HepG2 (cell line): ENCODE results near the gene LTK. TPM values are rescaled to one million over a fixed set of nuclear protein-coding genes. Genes with fewer than 3 reads are reported as not detected.

ENCODE experiments used
- ATAC-seq: fragments of 200-7000 bp; cut with Tn5 transposase; 3 replicates; pipeline ENCODE4 v1.9.1; 2020; ENCODE audit warnings: mild to moderate bottlenecking, moderate library complexity
- BruUV-seq: library from RNA; stranded (reverse); fragments of 400-500 nt; replicated peaks from 2 replicates; lab custom pipeline; 2021; lab: Mats Ljungman, UMichigan
- CTCF ChIA-PET: fragments of 300-600 bp; formaldehyde crosslinking; extraction: SDS; loops from one replicate; lab custom pipeline; 2021; ENCODE audit warnings: low total read pairs, inconsistent platforms, low intra/inter-chr PET ratio; lab: Yijun Ruan, JAX
- POLR2A ChIA-PET: fragments of 350-600 bp; sonication (Branson Sonifier 250); formaldehyde crosslinking; loops from one replicate; lab custom pipeline; 2020; ENCODE audit warnings: antibody characterized with exemption, inconsistent platforms; lab: Yijun Ruan, JAX
- DNase-seq: peaks from one replicate; pipeline ENCODE4 v3.0.0-alpha.2; 2015; ENCODE audit warnings: low spot score
- FAIRE-seq: peaks from 3 replicates; lab custom pipeline; 2011; peaks lifted over from hg19 to GRCh38; lab: Jason Lieb, UNC
- H2AFZ ChIP-seq: one replicate; pipeline ENCODE4 v1.6.1; 2011; ENCODE audit warnings: low read length, inconsistent platforms
- H3K27ac ChIP-seq: fragments of 300-600 bp; 3 replicates; pipeline ENCODE4 v1.8.0; 2011; ENCODE audit warnings: mixed run types, mild to moderate bottlenecking, mixed read lengths, low read length, inconsistent platforms; ENCODE audit not compliant: insufficient read depth; ENCODE audit errors: extremely low read length
- H3K27me3 ChIP-seq, 2 experiments: fragments of 200-600 bp in 1 of 2; 2 replicates in 1 of 2; 3 replicates in 1 of 2; pipeline versions ENCODE4 v1.6.0 to v1.8.0; 2011; ENCODE audit warnings: low read length in 2 of 2, mild to moderate bottlenecking in 2 of 2, moderate library complexity in 2 of 2, inconsistent platforms in 1 of 2; ENCODE audit not compliant: insufficient read depth in 2 of 2, control insufficient read depth in 1 of 2
- H3K36me3 ChIP-seq, 2 experiments: fragments of 200-600 bp in 1 of 2; replicated peaks in 1 of 2; 2 replicates in 1 of 2; 3 replicates in 1 of 2; pipeline versions ENCODE4 v1.5.1 to v1.8.0; 2011; ENCODE audit warnings: low read length in 2 of 2, inconsistent platforms in 1 of 2; ENCODE audit not compliant: insufficient read depth in 2 of 2, control insufficient read depth in 1 of 2
- H3K4me1 ChIP-seq: 2 replicates; pipeline ENCODE4 v1.5.1; 2012; ENCODE audit warnings: low read length, inconsistent platforms; ENCODE audit not compliant: insufficient read depth
- H3K4me2 ChIP-seq: 2 replicates; pipeline ENCODE4 v1.6.0; 2011; ENCODE audit warnings: low read depth, low read length, inconsistent platforms
- H3K4me3 ChIP-seq, 3 experiments: fragments of 200-600 bp in 1 of 3; sonication (generic), shearing (Covaris generic) in 1 of 3; replicated peaks in 1 of 3; 2 replicates each; pipeline ENCODE4 v1.5.1; 2011 to 2016; ENCODE audit warnings: low read length in 3 of 3, inconsistent platforms in 2 of 3, low read depth in 2 of 3, mild to moderate bottlenecking in 2 of 3, control low read depth in 1 of 3, mixed read lengths in 1 of 3; ENCODE audit not compliant: insufficient read depth in 1 of 3
- H3K79me2 ChIP-seq: one replicate; pipeline ENCODE4 v1.6.1; 2011; ENCODE audit warnings: low read length, inconsistent platforms; ENCODE audit not compliant: insufficient read depth
- H3K9ac ChIP-seq: 2 replicates; pipeline ENCODE4 v1.6.0; 2011; ENCODE audit warnings: mild to moderate bottlenecking, low read depth, low read length, inconsistent platforms; ENCODE audit not compliant: insufficient read depth
- H3K9me3 ChIP-seq: 2 replicates; pipeline ENCODE4 v1.5.1; 2012; ENCODE audit warnings: mild to moderate bottlenecking, low read length
- H4K20me1 ChIP-seq: 2 replicates; pipeline ENCODE4 v1.6.0; 2011; ENCODE audit warnings: inconsistent platforms, mild to moderate bottlenecking, low read length, moderate library complexity; ENCODE audit not compliant: insufficient read depth
- CEBPZ ChIP-seq: IDR thresholded peaks from 2 replicates; pipeline ENCODE4 v1.6.1; 2012; ENCODE audit warnings: low read length, improper control_type of control experiment
- DNMT1 ChIP-seq: sonication (generic); formaldehyde crosslinking; IDR thresholded peaks from 2 replicates; pipeline ENCODE4 v1.5.1; 2020; ENCODE audit warnings: mild to moderate bottlenecking, missing genetic modification reagents
- EED ChIP-seq: sonication (generic); formaldehyde crosslinking; IDR thresholded peaks from 2 replicates; pipeline ENCODE4 v1.5.0; 2020; ENCODE audit warnings: mild to moderate bottlenecking, missing genetic modification reagents
- HOXA7 ChIP-seq: sonication (generic); formaldehyde crosslinking; IDR thresholded peaks from 2 replicates; pipeline ENCODE4 v1.8.1; 2022; ENCODE audit warnings: mild to moderate bottlenecking, missing genetic modification reagents, moderate library complexity
- SIX4 ChIP-seq: sonication (generic); formaldehyde crosslinking; IDR thresholded peaks from 2 replicates; pipeline ENCODE4 v1.4.0; 2020; ENCODE audit warnings: missing genetic modification reagents
- SP1 ChIP-seq, 2 experiments: fragments of 450-650 bp in 1 of 2; sonication (generic) in 1 of 2; formaldehyde crosslinking in 1 of 2; IDR thresholded peaks; 2 replicates each; pipeline versions ENCODE4 v1.4.0 to v1.6.1; 2016 to 2020; ENCODE audit warnings: missing genetic modification reagents in 1 of 2
- SRF ChIP-seq: IDR thresholded peaks from 2 replicates; pipeline ENCODE4 v1.6.1; 2011; ENCODE audit warnings: mild to moderate bottlenecking, low read depth, low read length, moderate library complexity
- ZBTB14 ChIP-seq: sonication (generic); formaldehyde crosslinking; IDR thresholded peaks from 2 replicates; pipeline ENCODE4 v1.4.0; 2020; ENCODE audit warnings: missing genetic modification reagents
- ZFP62 ChIP-seq: sonication (generic); formaldehyde crosslinking; IDR thresholded peaks from 2 replicates; pipeline ENCODE4 v1.4.0; 2020; ENCODE audit warnings: missing genetic modification reagents
- ZNF501 ChIP-seq: sonication (generic); formaldehyde crosslinking; IDR thresholded peaks from 2 replicates; pipeline ENCODE4 v1.5.1; 2020; ENCODE audit warnings: mild to moderate bottlenecking, moderate library complexity, missing genetic modification reagents
- WGBS: methylation state at CpG from one replicate; pipeline ENCODE4 v1.1.6; 2017; ENCODE audit warnings: low lambda C conversion rate; 5-methylcytosine and 5-hydroxymethylcytosine counted together
- in situ Hi-C: cut with HindIII; loops from 2 replicates; pipeline ENCODE4 v1.10.0; 2017; ENCODE audit warnings: low pct_unique_long_range_greater_than_20kb; ENCODE audit not compliant: extremely low pct_ligation_motif_present
- intact Hi-C: fragments of 100-400 bp; cut with micrococcal nuclease; formaldehyde crosslinking; loops from one replicate; pipeline ENCODE4 v1.10.0; 2022; ENCODE audit not compliant: unreplicated experiment
- polyA plus RNA-seq, 8 experiments: library from polyadenylated mRNA; depleted of rRNA in 3 of 8; stranded (reverse) in 7 of 8; unstranded in 1 of 8; fragments of >200 nt; fragmentation: Illumina TruSeq in 4 of 8; extraction: Trizol in 4 of 8; gene quantifications; 2 replicates each; pipeline versions ENCODE4 v1.2.1 to v1.2.3, GENCODE V29; 2011 to 2016; ENCODE audit warnings: low read depth in 4 of 8, missing spikeins in 1 of 8, mixed read lengths in 1 of 8; ENCODE audit not compliant: insufficient read depth in 1 of 8
- total RNA-seq, 5 experiments: library from RNA; depleted of rRNA; stranded (reverse); fragments of >200 nt; fragmentation: Illumina TruSeq; extraction: Trizol; gene quantifications; 2 replicates each; pipeline ENCODE4 v1.2.3, GENCODE V29; 2016; ENCODE audit warnings: low read depth in 1 of 5

LTK gene
- total and polyA plus RNA-seq, 2 of the 13 experiments (the other 11 are each of a cell fraction or from before 2014, with no cell fraction given), result 0.01 TPM; not detected in 1

- peaks cover 2% of the 10 kb centered on the region for H3K79me2 ChIP-seq
- no peak overlapping the region for H2AFZ ChIP-seq
- no peaks in the 10 kb centered on the region for H3K27me3 ChIP-seq
- intact Hi-C loops (no loop called here), in situ Hi-C loops (no loop called here)
- no peak for FAIRE-seq
- no peak overlapping the region for H3K4me2 ChIP-seq
- no peak for TF ChIP-seq SIX4 (CRISPR knock-in tag)
- TF ChIP-seq CEBPZ, result no peak
- TF ChIP-seq ZBTB14, result no peak
- TF ChIP-seq ZFP62 (CRISPR knock-in tag), result no peak
- no peak for TF ChIP-seq ZNF501
- no peak for TF ChIP-seq EED (CRISPR knock-in tag)
- no peak for TF ChIP-seq SP1 (IDR thresholded peaks at IDR 0.05)
- TF ChIP-seq SP1 (CRISPR knock-in tag; IDR thresholded peaks at IDR 0.05), result no peak
- TF ChIP-seq DNMT1, result no peak
- no peak for TF ChIP-seq SRF
- no peak for TF ChIP-seq HOXA7 (CRISPR knock-in tag)
- no peak overlapping the region for H3K9ac ChIP-seq
- DNase-seq, result no peak
- no TSS peak for BruUV-seq
- ChIA-PET POLR2A (no interaction called here), CTCF (no interaction called here)
- H3K9me3 ChIP-seq, result no peaks in the 10 kb centered on the region
- H3K4me3 ChIP-seq, result no peak overlapping the region
- H4K20me1 ChIP-seq, result no peaks in the 10 kb centered on the region
- 98% methylated on average over 11 of the region's 11 CpGs for whole genome bisulfite sequencing
- peaks cover 2% of the 10 kb centered on the region for H3K4me1 ChIP-seq
- peaks cover 13 to 37% of the 10 kb centered on the region in 2 experiments for H3K36me3 ChIP-seq
- H3K27ac ChIP-seq, result no peak overlapping the region
- no peak for ATAC-seq
Observed at GRCh38 chr15:41536866-41537265, 23.2 kb upstream of the LTK start.
